ENCODE data around the gene GALNT14.

The GALNT14 gene

DNA sequence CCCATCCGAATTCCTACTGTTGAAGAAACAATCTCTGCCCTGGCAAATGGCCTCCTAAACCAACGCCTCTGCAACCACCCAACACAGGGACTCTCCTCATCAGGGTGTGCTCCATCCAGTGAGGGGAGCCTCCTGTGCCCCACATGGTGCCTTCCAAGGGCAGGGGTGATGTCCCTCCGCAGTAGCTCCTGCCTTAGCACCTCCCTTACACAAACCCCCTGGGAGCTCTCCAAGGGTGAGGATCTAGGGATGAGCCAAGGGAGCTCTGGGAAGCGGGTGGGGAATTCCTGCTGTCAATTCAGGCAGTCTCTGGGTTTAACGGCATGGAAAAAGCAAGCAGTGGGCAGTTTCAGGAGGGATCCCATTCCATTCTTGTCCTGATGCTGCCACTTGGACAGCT is 3.8 kb downstream of the GALNT14 start:
- no peak for DNase-seq (ENCODE audit: low read depth in 3 of 3)

- DNase-seq (ENCODE audit: low read depth in 3 of 3): no peak
Measured at GRCh38 chr2:31132786-31133185, 5.5 kb downstream of the GALNT14 start.

- DNase-seq (ENCODE audit: low read depth in 3 of 3): no peak
Measured at GRCh38 chr2:31131871-31132270, 6.4 kb downstream of the GALNT14 start.

DNA sequence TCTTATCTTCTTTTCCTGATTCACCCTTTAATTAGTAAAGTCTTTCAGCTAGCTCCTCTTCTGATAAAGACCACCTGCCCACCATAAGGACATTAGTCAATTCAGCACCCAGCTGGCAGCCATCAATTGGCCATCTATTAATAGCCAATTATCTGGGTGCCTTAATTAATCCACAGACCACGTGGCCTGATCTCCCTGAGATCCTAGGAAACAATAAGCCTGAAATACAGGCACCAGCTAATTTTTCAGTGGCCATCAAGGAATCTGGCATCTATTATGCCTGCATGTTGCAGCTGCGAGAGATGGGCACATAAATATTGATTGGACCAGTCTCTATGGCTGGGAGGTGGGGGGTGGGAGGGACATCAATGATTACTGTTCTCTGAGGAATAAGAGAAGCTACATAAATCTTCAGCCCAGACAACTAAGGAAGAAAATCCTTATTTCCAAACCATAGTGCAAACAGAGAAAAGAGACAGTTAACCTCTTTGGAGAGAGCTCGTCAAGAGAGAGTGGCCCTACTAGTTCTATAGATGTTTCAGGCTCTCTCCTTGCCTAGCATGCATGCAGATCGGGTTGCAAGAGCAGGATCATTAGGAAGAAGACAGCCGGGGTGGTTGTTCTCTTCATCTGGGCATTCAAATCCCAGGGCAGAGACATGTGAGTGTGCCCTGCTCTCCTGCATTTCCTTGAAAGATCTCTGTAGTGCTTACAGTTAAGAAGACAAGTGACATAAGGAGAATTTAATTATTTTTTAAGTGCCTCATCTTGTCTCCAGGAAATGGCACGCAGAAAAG is 8.7 kb downstream of the GALNT14 start:
- DNase-seq (ENCODE audit: low read depth in 3 of 3): no peak

DNA sequence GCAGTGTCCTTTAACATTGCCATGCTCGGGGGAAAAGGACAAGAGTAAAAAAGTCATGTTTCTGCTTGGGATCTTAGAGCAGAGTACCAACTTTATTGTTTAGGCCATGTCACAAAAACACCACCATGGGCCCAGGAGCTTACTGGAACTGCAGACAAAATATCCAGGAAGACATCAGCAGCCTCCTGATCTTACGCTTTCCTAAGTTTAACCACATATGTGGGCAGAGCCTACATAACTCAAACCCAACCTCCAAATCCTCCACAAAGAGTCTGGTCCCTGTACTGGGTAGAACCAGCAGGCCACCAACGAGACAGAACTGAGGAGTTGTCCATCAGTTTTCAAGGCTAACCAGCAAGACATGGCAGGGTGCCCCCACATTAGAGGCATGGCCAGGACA is 10.3 kb downstream of the GALNT14 start:
- DNase-seq (ENCODE audit: low read depth in 3 of 3): no peak

DNA sequence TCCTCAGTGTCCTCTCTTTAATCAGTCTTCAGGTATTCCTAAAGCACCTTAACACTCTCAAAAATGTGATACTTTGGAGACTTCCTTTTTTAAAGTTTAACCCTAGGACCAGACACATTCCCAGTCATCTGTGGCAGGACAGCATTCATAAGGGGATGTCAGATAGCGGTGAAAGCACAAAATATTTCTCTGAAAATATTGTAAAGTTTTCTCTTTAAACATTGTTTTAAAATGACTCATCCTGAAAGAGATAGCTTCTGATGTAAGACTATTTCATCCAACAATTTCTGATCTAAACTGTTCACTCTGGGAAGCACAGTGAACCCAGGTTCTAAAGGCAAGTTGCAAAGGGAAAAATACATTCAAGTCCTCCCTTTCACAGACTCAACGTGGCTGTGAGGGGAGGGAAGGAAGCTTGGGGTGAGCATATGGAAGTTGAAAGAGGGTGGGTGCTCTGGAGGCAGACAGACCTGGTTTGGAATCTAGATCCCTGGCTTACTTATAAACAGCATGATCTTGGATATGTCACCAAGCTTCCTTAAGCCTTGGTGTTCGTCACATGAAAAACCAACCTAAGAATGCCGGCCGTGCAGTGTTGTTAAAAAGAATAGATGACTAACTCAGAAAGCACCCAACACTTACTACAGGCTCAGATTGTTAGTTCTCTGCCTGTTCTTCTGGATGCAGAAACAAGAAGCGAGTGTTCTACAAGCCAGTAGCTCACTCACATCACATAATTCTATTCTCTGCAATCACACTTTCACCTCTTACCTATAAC is 12.1 kb downstream of the GALNT14 start:
- DNase-seq (ENCODE audit: low read depth in 3 of 3): no peak

DNA sequence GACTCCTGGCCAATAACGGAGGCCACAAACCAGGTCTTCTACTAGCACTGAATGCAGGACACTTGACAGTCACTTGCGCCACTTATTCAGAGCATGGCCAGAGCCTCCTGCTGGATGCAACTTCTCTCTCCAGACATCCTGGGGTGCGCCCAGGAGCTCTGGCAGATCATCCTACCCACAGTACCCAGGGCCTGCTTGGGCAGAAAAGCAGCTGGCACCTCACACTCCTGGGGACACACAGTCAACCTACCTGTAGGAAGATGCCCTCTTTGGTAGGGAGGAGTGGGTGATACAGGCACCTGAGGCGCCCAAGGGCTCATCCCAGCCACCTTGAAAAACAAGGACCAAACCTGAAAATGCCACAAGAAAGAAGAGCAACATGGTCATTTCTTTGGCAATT is 13.3 kb downstream of the GALNT14 start:
- no peak for DNase-seq (ENCODE audit: low read depth in 3 of 3)

- DNase-seq (ENCODE audit: low read depth in 3 of 3): no peak
Measured at GRCh38 chr2:31122133-31122532, 16.1 kb downstream of the GALNT14 start.

DNA sequence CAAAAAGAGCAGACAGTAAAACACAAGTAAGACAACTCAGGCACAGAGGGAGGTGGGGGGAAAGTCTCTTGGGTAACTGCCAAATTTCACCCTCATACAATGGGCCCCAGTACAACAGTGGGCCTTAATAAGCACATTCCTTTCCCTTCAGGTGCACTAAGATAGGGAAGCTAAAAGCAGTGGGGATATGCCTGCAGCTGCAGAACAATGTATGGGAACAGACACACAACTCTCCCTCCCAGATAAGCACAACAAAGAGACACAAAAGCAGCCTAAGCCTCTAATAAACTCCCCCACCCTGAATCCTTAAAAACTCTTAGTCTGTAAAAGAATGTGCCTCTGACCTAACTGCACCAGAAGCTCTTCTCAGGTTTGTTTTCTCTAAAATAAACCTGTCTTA is 24.5 kb downstream of the GALNT14 start:
- no peak for DNase-seq (ENCODE audit: low read depth in 3 of 3)

- no peak for DNase-seq (ENCODE audit: low read depth in 3 of 3)
Measured at GRCh38 chr2:31112544-31112943, 25.7 kb downstream of the GALNT14 start.

GRCh38 chr2:31110998-31111397 is 27.2 kb downstream of the GALNT14 start:
- DNase-seq (ENCODE audit: low read depth in 3 of 3): no peak

DNA sequence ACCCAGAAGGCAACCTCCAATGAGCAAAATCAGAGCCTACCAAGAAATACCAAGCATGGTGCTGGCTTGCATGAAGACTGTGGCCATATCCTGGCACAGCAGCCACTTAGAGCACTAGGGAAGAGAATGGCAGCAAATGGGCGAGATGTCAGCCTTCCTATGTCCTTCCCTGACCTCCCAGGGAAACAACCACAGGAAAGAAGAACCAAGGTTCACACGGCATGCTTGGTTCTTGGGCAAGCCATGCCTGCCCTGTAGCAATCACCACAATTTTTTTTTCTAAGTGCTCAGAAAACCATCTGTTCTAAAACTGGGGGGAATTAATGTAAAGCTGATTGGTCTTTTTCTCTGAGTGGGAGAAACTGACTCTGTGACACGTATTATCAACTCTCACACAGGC is 27.8 kb downstream of the GALNT14 start:
- DNase-seq (ENCODE audit: low read depth in 3 of 3): no peak

GRCh38 chr2:31109633-31110192 is 28.5 kb downstream of the GALNT14 start:
- DNase-seq (ENCODE audit: low read depth in 3 of 3): no peak

DNA sequence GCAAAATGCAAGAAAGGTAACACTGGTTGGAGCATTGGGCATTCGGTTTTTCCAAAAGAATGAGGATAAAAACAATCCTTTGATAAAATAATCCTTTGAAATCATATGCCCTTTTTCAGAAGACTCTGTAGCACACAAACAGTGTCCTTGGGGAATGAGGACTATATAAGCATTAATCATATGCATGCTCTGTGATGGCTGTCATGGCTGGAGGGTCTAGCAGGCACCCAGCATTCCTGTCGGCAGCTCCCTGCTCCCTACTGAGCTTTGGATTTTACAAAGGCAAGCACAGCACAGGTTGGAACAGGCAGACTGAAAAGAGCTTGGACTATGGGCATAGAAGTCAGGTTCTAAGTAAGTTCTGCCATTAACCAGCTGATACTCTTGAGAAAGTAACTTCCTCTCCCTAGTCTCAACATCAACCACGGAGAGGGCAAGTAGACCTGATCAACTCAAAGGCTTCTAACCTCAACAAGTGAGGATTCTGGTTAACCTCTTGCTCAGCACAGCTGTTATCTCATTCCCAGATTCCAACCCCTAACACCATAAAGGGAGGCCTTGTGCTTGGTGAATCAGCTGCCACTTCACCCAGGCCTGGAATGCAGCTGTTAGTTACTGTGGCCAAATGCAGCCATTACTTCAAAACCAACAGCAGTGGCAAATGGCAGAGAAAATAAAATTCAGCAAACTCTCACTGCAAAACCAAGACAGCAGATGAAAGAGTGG is 29.5 kb downstream of the GALNT14 start:
- DNase-seq (ENCODE audit: low read depth in 3 of 3): no peak

DNA sequence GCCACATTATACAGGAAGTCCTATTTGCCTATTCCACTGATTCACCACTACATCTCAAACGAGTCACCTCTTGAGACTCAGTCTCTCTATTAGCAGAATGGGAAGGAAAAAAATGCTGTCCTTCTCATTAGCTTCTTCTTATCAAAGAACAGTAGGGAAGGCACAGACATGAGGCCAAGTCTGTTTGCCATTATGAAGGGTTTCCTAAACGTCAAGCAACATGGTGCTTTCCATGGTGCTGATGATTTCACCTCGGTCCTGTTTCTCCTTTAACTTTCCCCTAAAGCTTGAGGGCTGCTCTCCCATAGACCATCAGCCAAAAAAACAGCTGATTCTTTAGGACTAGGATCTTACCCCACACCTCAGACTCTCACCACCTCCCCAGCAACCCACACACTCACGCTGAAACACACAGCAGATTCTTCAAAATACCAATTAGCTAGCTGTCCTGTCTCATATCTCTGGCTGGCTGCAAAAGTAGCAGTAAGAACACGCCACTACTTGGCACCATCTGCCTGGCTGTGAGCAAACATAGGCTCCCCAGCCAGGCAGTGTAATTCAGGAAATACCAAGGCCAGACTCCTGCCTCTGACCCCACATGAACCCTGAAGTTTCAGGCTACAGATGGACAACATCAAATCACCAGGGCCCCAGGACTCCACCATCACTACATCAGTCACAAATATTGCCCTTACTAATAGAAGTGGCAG is 30.5 kb downstream of the GALNT14 start:
- DNase-seq (ENCODE audit: low read depth in 3 of 3): no peak

DNA sequence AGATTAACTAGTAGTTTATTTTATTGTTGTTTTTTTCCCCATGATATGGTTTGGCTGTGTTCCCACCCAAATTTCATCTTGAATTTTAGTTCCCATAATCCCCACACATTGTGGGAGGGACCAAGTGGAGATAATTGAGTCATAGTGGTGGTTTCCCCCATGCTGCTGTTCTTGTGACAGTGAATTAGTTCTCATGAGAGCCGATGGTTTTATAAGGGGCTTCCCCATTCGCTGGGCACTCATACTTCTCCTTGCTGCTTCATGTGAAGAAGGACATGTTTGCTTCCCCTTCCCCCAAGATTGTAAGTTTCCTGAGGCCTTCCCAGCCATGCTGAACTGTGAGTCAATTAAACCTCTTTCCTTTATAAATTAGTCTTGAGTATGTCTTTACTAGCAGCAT is 36.5 kb downstream of the GALNT14 start:
- DNase-seq (ENCODE audit: low read depth in 3 of 3): no peak

GRCh38 chr2:31097962-31098613 is 40.2 kb downstream of the GALNT14 start:
- DNase-seq (ENCODE audit: low read depth in 3 of 3): no peak

GRCh38 chr2:31090188-31090587 is 48.1 kb downstream of the GALNT14 start:
- DNase-seq (ENCODE audit: low read depth in 3 of 3): no peak

DNA sequence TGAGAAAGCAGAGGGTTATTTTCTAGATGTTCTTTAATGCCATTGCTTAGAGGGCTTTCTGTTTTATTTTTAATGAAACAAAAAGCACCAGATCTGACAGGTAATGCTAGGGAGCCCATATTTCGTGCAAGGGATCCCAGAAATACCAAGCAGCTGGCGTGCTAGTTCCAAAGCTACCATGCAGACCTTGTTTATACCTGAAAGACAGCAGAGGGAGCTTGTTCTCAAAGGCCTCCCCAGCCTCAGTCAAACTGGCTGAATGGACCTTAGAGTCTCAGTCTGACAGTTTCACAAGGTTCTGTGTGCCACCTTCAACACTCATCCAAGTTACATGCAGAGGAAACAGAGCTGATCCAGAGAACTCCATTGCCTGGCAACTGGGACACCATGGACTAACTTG is 48.6 kb downstream of the GALNT14 start:
- DNase-seq (ENCODE audit: low read depth in 3 of 3): no peak

GRCh38 chr2:31088504-31089195 is 49.6 kb downstream of the GALNT14 start:
- DNase-seq (ENCODE audit: low read depth in 3 of 3): no peak
